GM12878 (cell line): ENCODE data around the gene PLA2G4A. TPM values are rescaled to one million over a fixed set of nuclear protein-coding genes. Genes with fewer than 3 reads are reported as not detected.

Source experiments
- ATAC-seq: fragments of 200-7000 bp; cut with Tn5 transposase; 3 replicates; pipeline ENCODE4 v1.9.1; 2020; ENCODE audit warnings: mild to moderate bottlenecking, moderate library complexity
- Bru-seq: library from RNA; stranded (reverse); fragments of 400-500 nt; gene quantifications from one replicate; lab custom pipeline; 2021; lab: Mats Ljungman, UMichigan
- BruChase-seq, 2 experiments: library from RNA; stranded (reverse); fragments of 400-500 nt; gene quantifications; one replicate each; lab custom pipeline; 2021; lab: Mats Ljungman, UMichigan
- BruUV-seq: library from RNA; stranded (reverse); fragments of 400-500 nt; replicated peaks from 2 replicates; lab custom pipeline; 2021; lab: Mats Ljungman, UMichigan
- CTCF ChIA-PET: fragments of 300-600 bp; sonication (Branson Sonifier 250); formaldehyde crosslinking; extraction: SDS; loops from one replicate; lab custom pipeline; 2021; ENCODE audit warnings: inconsistent platforms; lab: Yijun Ruan, JAX
- POLR2A ChIA-PET: fragments of 350-600 bp; formaldehyde crosslinking; extraction: SDS; loops from one replicate; lab custom pipeline; 2021; ENCODE audit warnings: inconsistent platforms; lab: Charles Lee
- RAD21 ChIA-PET: fragments of 300-600 bp; sonication (Branson Sonifier 250); formaldehyde crosslinking; loops from one replicate; lab custom pipeline; 2023; ENCODE audit warnings: antibody characterized with exemption; ENCODE audit not compliant: unreplicated experiment; lab: Charles Lee
- SMC1A ChIA-PET: fragments of 300-600 bp; sonication (Branson Sonifier 250); formaldehyde crosslinking; loops from one replicate; lab custom pipeline; 2023; ENCODE audit not compliant: unreplicated experiment, uncharacterized antibody; lab: Charles Lee
- DNase-seq: peaks from one replicate; pipeline ENCODE4 v3.0.0-alpha.2; 2011; ENCODE audit warnings: low read depth, low spot score
- FAIRE-seq: peaks from 3 replicates; lab custom pipeline; 2011; peaks lifted over from hg19 to GRCh38; lab: Jason Lieb, UNC
- H2AFZ ChIP-seq: 2 replicates; pipeline ENCODE4 v1.6.0; 2011; ENCODE audit warnings: low read depth, low read length, control low read depth; ENCODE audit not compliant: control insufficient read depth
- H3K27ac ChIP-seq: 2 replicates; pipeline ENCODE4 v1.5.1; 2011; ENCODE audit warnings: control low read depth; ENCODE audit not compliant: control insufficient read depth, insufficient read depth
- H3K27me3 ChIP-seq, 2 experiments: replicated peaks in 1 of 2; 2 replicates each; pipeline versions ENCODE4 v1.6.0 to v1.6.1; 2011; ENCODE audit warnings: low read length in 1 of 2; ENCODE audit not compliant: control insufficient read depth in 2 of 2, insufficient read depth in 2 of 2
- H3K36me3 ChIP-seq, 2 experiments: 2 replicates each; pipeline ENCODE4 v1.5.1; 2011; ENCODE audit warnings: low read length in 1 of 2; ENCODE audit not compliant: control insufficient read depth in 2 of 2, insufficient read depth in 2 of 2
- H3K4me1 ChIP-seq: 2 replicates; pipeline ENCODE4 v1.6.1; 2011; ENCODE audit warnings: mild to moderate bottlenecking, low read length, moderate library complexity, mixed read lengths; ENCODE audit not compliant: control insufficient read depth, insufficient read depth
- H3K4me2 ChIP-seq: 2 replicates; pipeline ENCODE4 v1.6.0; 2011; ENCODE audit warnings: control low read depth; ENCODE audit not compliant: control insufficient read depth, insufficient read depth
- H3K4me3 ChIP-seq: fragments of 200-600 bp; sonication (generic); 2 replicates; pipeline ENCODE4 v1.5.1; 2016
- H3K79me2 ChIP-seq: 2 replicates; pipeline ENCODE4 v1.6.0; 2011; ENCODE audit warnings: low read length; ENCODE audit not compliant: control insufficient read depth, insufficient read depth
- H3K9ac ChIP-seq: 2 replicates; pipeline ENCODE4 v1.8.0; 2011; ENCODE audit warnings: low read length, control low read depth, mixed read lengths; ENCODE audit not compliant: control insufficient read depth, insufficient read depth
- H3K9me3 ChIP-seq: replicated peaks from 3 replicates; pipeline ENCODE4 v1.5.1; 2011; ENCODE audit warnings: mild to moderate bottlenecking, low read length; ENCODE audit not compliant: control insufficient read depth, insufficient read depth
- H4K20me1 ChIP-seq: 2 replicates; pipeline ENCODE4 v1.6.0; 2011; ENCODE audit not compliant: control insufficient read depth, insufficient read depth
- ATF7 ChIP-seq: fragments of 450-650 bp; IDR thresholded peaks from 2 replicates; pipeline ENCODE4 v1.6.1; 2016; ENCODE audit warnings: low read depth, mild to moderate bottlenecking
- GATAD2B ChIP-seq: fragments of 450-650 bp; conservative IDR thresholded peaks from 2 replicates; pipeline ENCODE4 v1.6.1; 2017; ENCODE audit warnings: low read depth, mild to moderate bottlenecking, moderate library complexity
- MXI1 ChIP-seq: fragments of 150-350 bp; IDR thresholded peaks from 2 replicates; pipeline ENCODE4 v1.6.1; 2011; ENCODE audit warnings: low read depth, mild to moderate bottlenecking, inconsistent platforms, low read length, improper control_type of control experiment
- POLR2A ChIP-seq: IDR thresholded peaks from 2 replicates; pipeline ENCODE4 v1.6.1; 2011; ENCODE audit warnings: low read depth, mild to moderate bottlenecking, low read length
- RUNX3 ChIP-seq: IDR thresholded peaks from 2 replicates; pipeline ENCODE4 v1.6.1; 2012; ENCODE audit warnings: low read length, inconsistent platforms
- SMAD5 ChIP-seq: IDR thresholded peaks from 2 replicates; pipeline ENCODE4 v1.6.1; 2016; ENCODE audit warnings: antibody characterized with exemption, low read depth
- ZSCAN29 ChIP-seq: fragments of 450-650 bp; IDR thresholded peaks from 2 replicates; pipeline ENCODE4 v1.6.1; 2017; ENCODE audit warnings: mild to moderate bottlenecking, moderate library complexity
- WGBS: methylation state at CpG from one replicate; pipeline ENCODE4 v1.1.6; 2016; ENCODE audit warnings: low lambda C conversion rate; ENCODE audit not compliant: insufficient replicate concordance, insufficient coverage; ENCODE audit errors: missing lambda C conversion rate; 5-methylcytosine and 5-hydroxymethylcytosine counted together
- in situ Hi-C: fragments of 300-500 bp; cut with MboI; formaldehyde crosslinking; loops from 9 replicates; pipeline ENCODE4 v1.14.3; 2018; ENCODE audit warnings: mixed read lengths
- intact Hi-C: fragments of 100-400 bp; cut with micrococcal nuclease; formaldehyde crosslinking; loops from one replicate; pipeline ENCODE4 v1.14.2; 2022; ENCODE audit not compliant: unreplicated experiment
- long read RNA-seq, 2 experiments: library from polyadenylated mRNA; unstranded; transcript quantifications; one replicate each; pipeline ENCODE4 v2.0.0, GENCODE V29; 2019 to 2020
- polyA minus RNA-seq, 3 experiments: library from RNA; depleted of rRNA, polyadenylated mRNA; stranded (reverse); fragments of >200 nt; gene quantifications; 2 replicates each; pipeline ENCODE4 v1.2.3, GENCODE V29; 2011
- polyA plus RNA-seq, 11 experiments: library from polyadenylated mRNA; depleted of rRNA in 4 of 11; unstranded in 6 of 11; stranded (reverse) in 5 of 11; fragments of >200 nt; fragmentation: Nextera tagmentation in 4 of 11; fragmentation: Illumina TruSeq in 1 of 11; extraction: Ambion mirVana in 4 of 11; extraction: Trizol in 1 of 11; gene quantifications; 1 replicate in 1 of 11; 2 replicates in 10 of 11; pipeline versions ENCODE4 v1.2.1 to v1.2.3, GENCODE V29; 2011 to 2016; ENCODE audit warnings: inconsistent platforms in 2 of 11, missing spikeins in 2 of 11, low read depth in 1 of 11
- total RNA-seq, 4 experiments: library from RNA; depleted of rRNA in 3 of 4; stranded (reverse); fragments of >200 nt in 3 of 4; fragmentation: Illumina TruSeq in 1 of 4; extraction: Trizol in 1 of 4; gene quantifications; 2 replicates each; pipeline versions ENCODE4 v1.2.1 to v1.2.3, GENCODE V29; 2013 to 2021
- TF ChIP-seq, protein P1 (sequence below): fragments of 450-650 bp; IDR thresholded peaks from 2 replicates; pipeline ENCODE4 v1.6.1; 2017; ENCODE audit warnings: mild to moderate bottlenecking, low read depth, inconsistent platforms; ENCODE audit not compliant: poor library complexity, severe bottlenecking
- TF ChIP-seq, protein P2 (sequence below): IDR thresholded peaks from 2 replicates; pipeline ENCODE4 v1.6.1; 2012; ENCODE audit warnings: low read depth, low read length, improper control_type of control experiment

Gene PLA2G4A
- 0.15 TPM in 1 of 2 replicates, not detected in the other for total RNA-seq (2013; cell fraction: nucleolus; rRNA removed)
- total RNA-seq (2014; rRNA removed): 1.8 and 1.9 TPM in 2 replicates
- total RNA-seq (2014; rRNA removed; fragmentation: Illumina TruSeq; extraction: Trizol): 1.9 TPM in 2 replicates
- total RNA-seq (2021): 1.1 TPM in 2 replicates
- polyA plus RNA-seq (2011; ENCODE audit: low read depth): 0.58 TPM
- polyA plus RNA-seq (2011; rRNA removed): not detected in 2 replicates
- not detected in 2 replicates for polyA plus RNA-seq (2011; cell fraction: cytosol; rRNA removed)
- 0.04 TPM in 1 of 2 replicates, not detected in the other for polyA plus RNA-seq (2011; cell fraction: nucleus; rRNA removed)
- polyA plus RNA-seq (2012): 0.72 and 2.1 TPM in 2 replicates
- 1.5 and 1.7 TPM in 2 replicates for polyA plus RNA-seq (2014; fragmentation: Illumina TruSeq; extraction: Trizol)
- 1 to 10 TPM in 1 of 2 experiments, under 1 TPM in 1; 0.93 to 1.8 TPM for polyA plus RNA-seq (2014; fragmentation: Nextera tagmentation; extraction: Ambion mirVana)
- polyA plus RNA-seq (2014; rRNA removed): 0.70 and 0.96 TPM in 2 replicates
- 1 to 10 TPM; 1.5 to 3.3 TPM for polyA plus RNA-seq (2016; fragmentation: Nextera tagmentation; extraction: Ambion mirVana)
- not detected in 2 replicates for polyA minus RNA-seq (2011; rRNA and poly(A)+ RNA removed)
- polyA minus RNA-seq (2011; cell fraction: cytosol; rRNA and poly(A)+ RNA removed): 0.80 TPM in 1 of 2 replicates, not detected in the other
- not detected in 2 replicates for polyA minus RNA-seq (2011; cell fraction: nucleus; rRNA and poly(A)+ RNA removed)
- Bru-seq, nascent RNA: percentile 38 among the genes with signal in this experiment
- percentile 22 among the genes with signal in this experiment for BruChase-seq, experiment 1, labeled RNA remaining after a 6-hour chase
- BruChase-seq, experiment 2, labeled RNA remaining after a 2-hour chase: percentile 25 among the genes with signal in this experiment
- long read RNA-seq, experiment 1: 0 reads
- long read RNA-seq, experiment 2, partial matches to known transcripts: 0 of 2 reads
- long read RNA-seq, experiment 2, other reads (novel, unspliced or antisense): 0 of 2 reads

DNA sequence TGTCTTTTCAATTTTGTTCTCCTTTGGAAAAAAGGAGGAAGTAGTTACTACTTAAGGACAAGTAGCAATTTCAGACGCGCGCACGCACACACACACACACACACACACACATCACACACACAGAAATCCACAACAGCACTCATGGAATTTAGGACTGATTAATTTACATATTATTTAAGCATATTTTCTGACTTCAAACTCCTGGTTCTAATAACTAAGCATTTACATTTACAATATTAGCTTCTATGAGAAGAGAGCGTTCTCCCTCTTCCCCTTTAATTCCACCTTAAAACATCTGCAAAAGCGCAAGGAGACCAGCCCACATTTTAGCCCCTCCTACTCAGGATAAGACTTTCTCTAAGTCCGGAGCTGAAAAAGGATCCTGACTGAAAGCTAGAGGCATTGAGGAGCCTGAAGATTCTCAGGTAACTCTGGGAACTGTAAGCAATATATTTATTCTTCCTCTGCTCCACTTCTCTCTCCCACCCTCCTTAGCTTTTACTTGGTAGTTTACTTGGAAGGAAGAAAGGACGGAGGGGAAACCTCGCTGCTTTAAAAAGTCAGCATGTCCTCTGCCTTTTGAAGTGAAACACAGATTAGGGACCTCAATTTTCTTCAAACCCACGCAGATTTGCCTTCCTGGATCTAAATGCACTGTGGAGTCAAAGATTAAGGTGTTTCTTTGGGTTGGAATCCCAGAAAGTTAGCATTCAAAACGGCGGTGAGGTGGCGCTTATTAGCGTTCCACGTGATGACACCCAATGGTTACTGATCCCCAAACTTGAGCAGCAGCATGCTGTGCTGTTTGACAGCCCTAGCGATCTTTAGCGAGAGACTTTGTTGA is at the start of gene PLA2G4A:
TSS of gene PLA2G4A (plus strand) at position 339 of the 844 bp plus-strand sequence. CDS start 25,406 bp downstream, outside the sequence.
- H3K9ac ChIP-seq: peak within 1 kb of the TSS; percentile 67
- no peaks in the 10 kb centered on the region for H3K9me3 ChIP-seq
- intact Hi-C loops: loop anchor here (10.0 kb wide), 1 partner anchor 64 kb away; no protein-coding TSS in a partner anchor

More for the DNA sequence above, at the start of gene PLA2G4A:
- no peaks in the 10 kb centered on the region for H3K4me1 ChIP-seq
- H3K27me3 ChIP-seq: no peaks in the 10 kb centered on the region
- in situ Hi-C loops: no loop called here
- peak; percentile 81 for FAIRE-seq
- ChIA-PET CTCF (interaction anchor here (0.8 kb wide), 1 partner anchor 22 kb away, joined by 3 read pairs; no protein-coding TSS in a partner anchor), RAD21 (no interaction called here), SMC1A (interaction anchor here (0.7 kb wide), 1 partner anchor 346 kb away, joined by 3 read pairs; no protein-coding TSS in a partner anchor), POLR2A (interaction anchor here (0.6 kb wide), 1 partner anchor 241 kb away, joined by 8 read pairs; no protein-coding TSS in a partner anchor)
- peak within 1 kb of the TSS; percentile 68 for H3K4me3 ChIP-seq
- BruUV-seq: no TSS peak
- WGBS: 8% methylated on average over 17 of the region's 17 CpGs
- no peaks in the 10 kb centered on the region for H3K79me2 ChIP-seq
- peak within 1 kb of the TSS; percentile 60 for H3K27ac ChIP-seq
- H3K36me3 ChIP-seq: no peaks in the 10 kb centered on the region
- H2AFZ ChIP-seq: peak within 1 kb of the TSS; percentile 93
- no peak for DNase-seq
- H4K20me1 ChIP-seq: no peaks in the 10 kb centered on the region
- H3K4me2 ChIP-seq: peak within 1 kb of the TSS; percentile 82
- peak; percentile 57 for ATAC-seq
- TF ChIP-seq MXI1 (0 out of 2 replicates have a peak, but pooled peaks have one; percentile 37), SMAD5 (no peak), ATF7 (no peak), GATAD2B (no peak), RUNX3 (peak; percentile 35; the same call in 1 of the 2 replicates), POLR2A (no peak), ZSCAN29 (no peak)
- TF ChIP-seq, protein P1, sequence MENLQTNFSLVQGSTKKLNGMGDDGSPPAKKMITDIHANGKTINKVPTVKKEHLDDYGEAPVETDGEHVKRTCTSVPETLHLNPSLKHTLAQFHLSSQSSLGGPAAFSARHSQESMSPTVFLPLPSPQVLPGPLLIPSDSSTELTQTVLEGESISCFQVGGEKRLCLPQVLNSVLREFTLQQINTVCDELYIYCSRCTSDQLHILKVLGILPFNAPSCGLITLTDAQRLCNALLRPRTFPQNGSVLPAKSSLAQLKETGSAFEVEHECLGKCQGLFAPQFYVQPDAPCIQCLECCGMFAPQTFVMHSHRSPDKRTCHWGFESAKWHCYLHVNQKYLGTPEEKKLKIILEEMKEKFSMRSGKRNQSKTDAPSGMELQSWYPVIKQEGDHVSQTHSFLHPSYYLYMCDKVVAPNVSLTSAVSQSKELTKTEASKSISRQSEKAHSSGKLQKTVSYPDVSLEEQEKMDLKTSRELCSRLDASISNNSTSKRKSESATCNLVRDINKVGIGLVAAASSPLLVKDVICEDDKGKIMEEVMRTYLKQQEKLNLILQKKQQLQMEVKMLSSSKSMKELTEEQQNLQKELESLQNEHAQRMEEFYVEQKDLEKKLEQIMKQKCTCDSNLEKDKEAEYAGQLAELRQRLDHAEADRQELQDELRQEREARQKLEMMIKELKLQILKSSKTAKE: no peak
- TF ChIP-seq, protein P2, sequence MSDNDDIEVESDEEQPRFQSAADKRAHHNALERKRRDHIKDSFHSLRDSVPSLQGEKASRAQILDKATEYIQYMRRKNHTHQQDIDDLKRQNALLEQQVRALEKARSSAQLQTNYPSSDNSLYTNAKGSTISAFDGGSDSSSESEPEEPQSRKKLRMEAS: no peak
